Left renal cortex interstitium (tissue), 4 donors: Measurements from ENCODE around the gene ZNF691. TPM values are rescaled to one million over a fixed set of nuclear protein-coding genes. Genes with fewer than 3 reads are reported as not detected.
"Not testable (repeated sequence)": the region's sequence is repeated elsewhere in the genome, so short reads cannot be mapped to it uniquely, and the experiment has no call there.

Experiments
- DNase-seq, 4 donors: peaks; one replicate each; pipeline ENCODE4 v3.0.0-alpha.2; 2013; ENCODE audit warnings: low read depth in 4 of 4, low spot score in 2 of 4, missing footprints in 1 of 4
- polyA plus RNA-seq, 4 donors: library from polyadenylated mRNA; unstranded; fragments of 120-200 nt; gene quantifications; one replicate each; pipeline ENCODE4 v1.2.1, GENCODE V29; 2013; ENCODE audit not compliant: insufficient read length in 4 of 4

Gene ZNF691, protein sequence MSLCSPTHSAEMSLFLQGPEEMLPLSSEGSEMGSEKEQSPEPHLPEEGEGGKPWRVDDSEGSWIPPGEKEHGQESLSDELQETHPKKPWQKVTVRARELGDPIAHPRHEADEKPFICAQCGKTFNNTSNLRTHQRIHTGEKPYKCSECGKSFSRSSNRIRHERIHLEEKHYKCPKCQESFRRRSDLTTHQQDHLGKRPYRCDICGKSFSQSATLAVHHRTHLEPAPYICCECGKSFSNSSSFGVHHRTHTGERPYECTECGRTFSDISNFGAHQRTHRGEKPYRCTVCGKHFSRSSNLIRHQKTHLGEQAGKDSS
- 10 to 100 TPM; 18.2 to 23.6 (median 19.3) TPM for polyA plus RNA-seq

DNA sequence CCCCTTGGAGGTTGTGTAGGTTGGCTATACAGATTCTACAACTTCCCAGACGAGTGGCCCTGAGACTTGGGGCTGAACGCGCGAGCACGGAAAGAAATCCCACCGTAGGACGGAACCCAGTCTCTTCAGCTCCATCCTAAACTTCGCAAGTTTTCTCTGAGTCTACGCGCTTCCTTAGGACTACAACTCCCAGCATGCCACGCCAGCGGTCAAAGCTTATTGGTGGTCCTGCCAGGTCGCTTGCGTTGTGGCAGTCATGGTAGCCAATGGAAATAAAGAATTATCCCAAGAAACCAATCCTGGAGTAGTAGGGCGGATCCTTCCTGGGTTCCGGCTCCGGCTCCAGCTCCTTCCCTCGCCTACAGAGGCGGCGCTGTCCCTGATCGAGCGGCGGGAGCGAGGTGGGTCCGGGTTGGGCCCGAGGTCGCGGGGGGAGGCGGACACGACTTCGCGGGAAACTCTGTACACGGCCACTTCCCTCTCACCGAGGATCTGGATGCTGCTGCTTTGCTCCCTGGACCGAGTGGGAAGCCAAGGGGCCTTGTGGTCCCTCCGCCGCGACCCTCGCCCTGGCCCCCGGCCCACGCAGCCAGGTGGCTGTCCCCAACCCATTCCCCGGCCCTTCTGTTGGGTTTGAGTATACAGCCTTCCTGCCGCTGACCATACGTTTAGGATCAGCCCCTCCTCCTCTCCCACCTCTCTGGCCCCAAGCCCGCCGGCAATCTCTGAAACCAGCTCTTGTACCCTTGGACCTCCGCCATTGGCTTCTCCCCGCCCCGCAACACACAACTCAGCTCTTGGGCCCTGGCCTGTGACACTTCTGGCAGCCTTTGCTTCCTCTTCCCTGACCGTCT lies at the start of gene ZNF691:
Gene ZNF691, plus strand, starts transcription at position 357 of the 854 bp plus-strand sequence. CDS start 3,046 bp downstream, outside the sequence.
- peak; percentile 85 to 97 (median 90) for DNase-seq

DNA sequence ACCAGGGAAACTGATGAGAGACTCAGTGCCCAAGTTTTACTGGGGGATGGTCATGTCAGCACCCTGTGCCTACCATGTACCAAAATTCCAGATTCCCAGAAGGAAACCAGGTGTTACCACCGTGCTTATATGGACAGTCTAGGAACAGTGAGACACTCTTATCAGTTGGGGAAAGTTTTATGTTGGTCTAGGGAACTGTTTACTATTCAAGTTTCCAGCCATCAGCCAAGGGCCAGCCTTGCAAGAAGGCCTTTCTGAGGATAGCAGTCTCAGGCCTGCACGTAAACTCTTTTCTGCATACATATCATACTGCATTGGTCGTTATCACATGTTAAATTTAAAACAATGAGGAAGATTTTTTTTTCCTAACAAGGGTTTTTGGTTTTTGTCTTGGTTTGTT lies 49.0 kb upstream of the ZNF691 start:
- no peak for DNase-seq

DNA sequence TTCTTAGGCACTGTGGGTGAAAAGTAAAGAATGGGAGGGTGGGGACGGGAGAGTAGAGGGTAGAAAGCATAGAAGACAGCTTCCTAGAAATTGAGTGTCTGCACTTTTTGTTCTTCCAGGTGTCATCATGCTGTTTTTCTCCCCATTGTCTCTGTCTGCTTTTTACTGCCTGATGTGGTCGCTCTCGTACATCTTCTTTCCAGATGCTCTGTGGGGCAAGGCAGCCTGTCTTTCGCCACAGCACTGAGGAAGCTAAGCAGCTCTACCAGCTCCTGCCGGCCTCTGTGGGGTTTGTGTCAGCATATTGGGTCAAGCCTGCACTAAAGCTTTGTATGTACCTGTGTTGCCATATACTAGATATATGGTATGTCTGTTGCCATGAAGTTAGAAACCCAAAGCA lies 48.4 kb upstream of the ZNF691 start:
- DNase-seq: no peak

DNA sequence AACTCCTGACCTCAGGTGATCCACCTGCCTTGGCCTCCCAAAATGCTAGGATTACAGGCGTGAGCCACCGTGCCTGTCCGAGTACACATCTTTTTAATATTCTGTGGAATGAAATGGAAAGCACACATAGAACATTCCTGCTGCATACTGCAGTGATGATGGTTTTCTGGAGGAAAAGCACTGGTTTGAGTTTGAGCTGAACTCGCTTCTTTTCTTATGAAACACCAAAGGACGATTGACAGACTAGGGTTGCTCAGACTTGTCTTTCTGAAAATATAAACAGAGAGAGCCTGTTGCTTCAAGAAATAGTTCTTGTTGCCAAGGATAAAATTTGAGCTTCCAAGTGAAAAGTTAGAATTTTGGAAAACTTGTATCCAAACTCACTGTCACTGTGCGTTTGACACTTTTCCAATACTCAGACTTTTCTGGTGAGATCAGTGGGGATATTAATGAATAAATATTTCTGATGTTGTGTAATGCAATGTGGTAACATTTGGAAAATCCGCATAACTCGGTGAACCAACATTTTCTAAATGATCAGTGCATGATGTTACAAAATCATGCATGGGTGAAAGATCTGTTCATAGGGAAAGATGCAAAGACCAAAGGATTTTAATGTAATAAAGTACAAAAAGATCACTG lies 44.5 kb upstream of the ZNF691 start:
- DNase-seq: no peak

DNA sequence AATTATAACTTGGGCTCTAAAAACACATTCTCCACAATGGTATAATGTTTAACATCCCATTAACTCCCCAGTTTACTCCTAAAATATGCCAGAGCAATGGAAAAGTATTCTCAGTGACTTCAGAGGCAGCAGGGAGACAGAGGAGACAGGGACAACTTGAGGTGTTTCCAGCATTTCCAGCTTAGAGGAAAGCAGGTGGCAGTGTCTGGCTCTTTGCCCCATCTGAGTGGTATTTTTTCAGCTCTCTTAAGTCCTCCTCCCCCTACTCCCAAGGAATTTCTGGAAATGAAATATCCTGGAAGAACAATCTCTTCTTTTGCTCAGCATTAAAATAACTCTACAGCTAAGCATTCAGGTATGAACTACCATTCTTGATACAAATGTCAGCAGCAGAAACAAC lies 40.2 kb upstream of the ZNF691 start:
- DNase-seq: no peak

DNA sequence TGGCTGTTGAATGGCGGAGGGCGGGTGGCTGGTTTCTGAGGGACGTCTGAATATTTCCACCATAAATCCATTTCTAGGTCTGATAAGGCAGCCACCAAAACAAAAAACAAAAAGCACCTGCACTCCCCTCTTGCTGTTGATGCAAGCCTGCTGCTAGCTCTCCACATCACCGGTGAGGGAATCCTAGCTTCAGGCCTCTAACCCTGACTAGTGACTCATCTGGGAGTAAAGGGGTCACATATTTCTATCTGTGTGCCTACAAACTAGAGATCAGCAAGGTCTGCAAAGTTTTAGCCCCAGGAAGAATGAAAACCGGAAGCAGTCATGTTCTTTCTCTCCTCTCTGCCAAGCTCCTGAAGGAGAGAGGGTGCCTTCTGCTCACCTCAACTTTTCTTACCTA lies 39.8 kb upstream of the ZNF691 start:
- no peak for DNase-seq

DNA sequence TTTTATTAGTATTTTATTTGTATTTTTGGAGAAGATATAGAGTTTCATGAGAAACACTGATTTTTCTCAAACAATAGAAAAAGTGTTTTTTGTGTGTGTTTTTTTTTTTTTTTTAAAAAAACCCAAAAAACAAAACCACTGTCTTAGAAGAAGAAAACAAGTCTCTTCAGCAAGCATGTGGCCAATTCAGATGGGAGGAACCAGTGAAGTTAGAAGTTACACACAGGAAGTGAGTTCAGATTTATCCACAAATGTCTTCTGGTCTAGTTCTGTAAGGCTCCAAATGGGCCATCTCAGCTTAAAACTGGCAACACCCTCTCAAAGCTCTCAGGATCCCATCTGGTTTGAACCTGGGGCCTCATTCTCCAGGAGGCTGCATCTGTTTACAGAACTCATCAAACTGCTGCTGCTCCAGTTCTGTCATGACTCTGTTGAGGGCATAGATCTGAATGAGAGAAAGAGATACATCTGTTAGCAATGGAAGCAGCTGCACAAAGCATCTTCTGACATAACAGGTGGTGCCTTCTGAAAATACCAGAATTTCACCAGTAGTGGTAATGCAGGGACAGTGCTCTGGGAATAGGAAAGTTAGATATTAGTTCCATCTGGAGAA lies 39.3 kb upstream of the ZNF691 start:
- no peak for DNase-seq

DNA sequence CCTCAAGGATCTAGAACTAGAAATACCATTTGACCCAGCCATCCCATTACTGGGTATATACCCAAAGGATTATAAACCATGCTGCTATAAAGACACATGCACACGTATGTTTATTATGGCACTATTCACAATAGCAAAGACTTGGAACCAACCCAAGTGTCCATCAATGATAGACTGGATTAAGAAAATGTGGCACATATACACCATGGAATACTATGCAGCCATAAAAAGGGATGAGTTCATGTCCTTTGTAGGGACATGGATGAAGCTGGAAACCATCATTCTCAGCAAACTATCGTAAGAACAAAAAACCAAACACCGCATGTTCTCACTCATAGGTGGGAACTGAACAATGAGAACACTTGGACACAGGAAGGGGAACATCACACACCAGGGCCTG lies 31.6 kb upstream of the ZNF691 start:
- not testable (repeated sequence) for DNase-seq

DNA sequence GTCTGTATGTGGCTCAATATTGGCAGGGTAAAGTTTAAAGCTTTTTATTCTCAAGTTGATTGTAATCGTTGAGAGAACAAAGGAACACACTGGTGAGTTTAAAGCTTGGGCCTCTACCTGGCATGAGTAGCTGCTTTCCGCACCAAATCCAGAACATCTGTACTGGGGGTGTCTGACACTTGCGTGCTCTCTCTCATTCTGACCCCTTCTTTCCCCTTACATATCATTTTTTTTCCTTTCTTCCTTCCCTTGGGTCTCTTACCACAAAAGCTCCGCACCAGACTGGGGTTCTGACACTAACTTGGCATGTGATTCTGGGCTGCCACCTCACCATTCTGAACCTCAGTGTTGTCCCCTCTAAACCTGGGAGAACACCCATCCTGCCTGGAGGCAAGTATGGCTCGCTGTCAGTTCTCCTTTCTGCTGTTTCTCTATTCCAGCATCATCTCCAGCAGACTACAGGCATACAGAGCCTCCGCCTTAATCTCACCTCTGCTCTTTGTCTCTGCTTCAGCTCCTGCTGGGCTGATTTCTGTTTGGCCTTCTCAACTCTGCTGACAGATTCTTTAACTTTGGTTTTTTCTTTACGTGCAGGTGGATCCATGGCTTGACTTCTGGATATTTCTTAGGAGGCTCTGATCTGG lies 30.4 kb upstream of the ZNF691 start:
- DNase-seq: peak in 1 of 4 donors; percentile 15

DNA sequence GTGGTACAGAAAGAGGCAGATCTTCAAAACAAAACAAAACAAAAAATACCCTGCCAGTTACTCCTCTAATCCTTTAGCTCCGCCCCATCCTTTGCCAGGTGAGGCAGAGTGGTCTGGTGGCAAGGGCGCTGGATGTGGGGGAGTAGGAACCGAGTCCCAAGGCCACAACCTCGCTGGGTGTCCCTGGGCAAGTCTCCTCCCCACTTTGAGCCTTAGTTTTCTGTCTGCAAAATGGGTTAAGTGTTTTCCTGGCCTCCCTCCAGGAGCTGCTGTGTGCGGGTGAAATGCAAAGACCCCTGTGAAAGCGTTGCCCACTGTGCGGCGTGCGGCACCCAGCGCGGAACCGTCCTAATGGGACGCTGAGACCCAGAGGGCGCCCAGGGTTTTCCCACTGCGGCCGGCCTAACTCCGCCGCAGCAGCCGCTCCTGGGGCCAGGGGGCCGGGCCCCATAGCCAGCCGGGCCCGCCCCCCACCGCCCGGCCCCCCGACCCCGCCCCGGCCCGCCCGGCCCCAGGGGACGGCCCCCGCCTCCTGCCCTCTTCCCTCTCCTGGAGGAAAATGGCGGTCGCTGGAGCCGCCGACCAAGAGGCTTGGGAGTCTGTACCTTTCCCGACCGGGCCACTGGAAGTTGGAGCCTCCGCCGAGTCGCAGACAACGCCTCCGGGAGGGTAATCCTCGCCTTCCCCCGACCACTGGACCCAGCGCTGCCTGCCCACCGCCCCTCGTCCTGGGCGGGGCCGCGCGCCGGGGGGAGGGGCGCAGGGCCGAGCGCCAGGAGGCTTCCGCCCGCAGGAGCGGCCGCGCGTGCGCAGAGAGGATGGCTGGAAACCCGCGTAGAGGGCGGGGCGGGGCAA lies 29.6 kb upstream of the ZNF691 start, which contains the start of the genes ERMAP and SVBP:
Gene ERMAP, plus strand, starts transcription at position 538 of the 855 bp plus-strand sequence. CDS start 13,327 bp downstream, outside the sequence.
Gene SVBP, minus strand, starts transcription at position 813 of the 855 bp plus-strand sequence. CDS start 853 bp downstream, outside the sequence.
- peak; percentile 75 to 85 (median 78) for DNase-seq

DNA sequence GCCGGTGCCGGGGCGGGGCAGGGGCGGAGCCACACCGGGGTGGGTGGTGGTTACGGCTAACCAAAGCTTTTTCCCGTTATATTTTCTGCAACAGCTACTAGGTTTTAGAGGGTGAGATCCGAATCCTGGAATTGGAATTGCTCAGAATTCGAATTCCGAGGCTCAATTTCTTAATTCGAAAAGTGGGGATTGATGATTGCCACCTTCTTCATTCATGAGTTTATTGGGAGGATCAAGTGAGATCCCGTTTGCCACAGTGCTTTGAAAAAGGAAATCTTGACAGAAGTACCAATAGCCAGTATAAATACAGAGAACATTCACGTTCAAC lies 29.0 kb upstream of the ZNF691 start:
- DNase-seq: no peak

DNA sequence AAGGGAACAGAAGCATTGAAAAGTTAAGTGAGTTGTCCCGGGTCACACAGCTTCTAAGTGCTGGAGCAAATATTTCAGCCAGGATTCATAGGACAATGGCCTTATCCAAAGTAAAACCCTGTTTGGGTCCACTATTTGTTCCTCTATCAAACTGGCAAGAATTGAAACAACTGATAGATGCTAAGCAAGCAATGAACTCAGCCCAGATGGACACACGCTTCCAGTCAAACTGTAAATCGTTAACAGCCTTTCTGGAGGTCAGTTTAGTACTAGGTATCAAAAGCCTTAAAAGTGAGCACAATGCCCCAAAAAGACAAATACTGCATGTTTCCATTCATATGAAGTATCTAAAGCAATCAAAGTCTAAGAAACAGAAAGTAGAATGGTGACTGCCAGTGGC lies 28.4 kb upstream of the ZNF691 start:
- no peak for DNase-seq

DNA sequence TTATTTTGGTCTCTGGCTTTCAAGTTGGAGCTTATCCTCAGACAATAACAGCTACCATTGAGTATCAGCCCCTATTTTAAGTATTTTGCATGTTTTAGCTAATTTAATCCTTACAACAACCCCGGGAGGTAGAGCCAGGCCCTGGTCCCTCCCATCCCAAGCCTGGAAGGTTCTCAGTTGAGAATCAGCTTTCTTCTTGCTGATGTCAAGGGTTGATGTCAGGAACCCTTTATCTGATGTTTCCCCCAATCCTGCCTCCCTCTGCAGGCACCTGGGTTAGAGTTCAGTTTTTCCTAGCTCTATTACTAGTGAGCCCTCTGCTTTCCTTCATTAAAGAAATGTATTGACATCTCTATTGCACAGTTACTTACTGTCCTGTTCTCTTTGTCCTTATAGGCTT lies 25.6 kb upstream of the ZNF691 start:
- DNase-seq: no peak

DNA sequence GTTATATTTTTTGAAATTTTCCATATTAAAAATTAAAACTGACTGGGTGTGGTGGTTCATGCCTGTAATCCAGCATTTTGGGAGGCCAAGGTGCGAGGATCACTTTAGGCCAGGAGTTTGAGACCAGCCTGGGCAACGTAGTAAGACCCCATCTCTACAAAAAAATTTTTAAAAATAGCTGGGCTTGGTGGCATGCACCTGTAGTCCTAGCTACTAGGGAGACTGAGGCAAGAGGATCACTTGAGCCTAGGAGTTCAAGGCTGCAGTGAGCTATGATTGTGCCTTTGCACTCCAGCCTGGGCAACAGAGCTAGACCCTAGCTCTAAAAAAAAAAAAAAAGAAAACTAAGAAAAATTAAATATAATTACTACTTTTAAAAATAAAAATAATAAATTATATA lies 24.7 kb upstream of the ZNF691 start:
- DNase-seq: no peak

DNA sequence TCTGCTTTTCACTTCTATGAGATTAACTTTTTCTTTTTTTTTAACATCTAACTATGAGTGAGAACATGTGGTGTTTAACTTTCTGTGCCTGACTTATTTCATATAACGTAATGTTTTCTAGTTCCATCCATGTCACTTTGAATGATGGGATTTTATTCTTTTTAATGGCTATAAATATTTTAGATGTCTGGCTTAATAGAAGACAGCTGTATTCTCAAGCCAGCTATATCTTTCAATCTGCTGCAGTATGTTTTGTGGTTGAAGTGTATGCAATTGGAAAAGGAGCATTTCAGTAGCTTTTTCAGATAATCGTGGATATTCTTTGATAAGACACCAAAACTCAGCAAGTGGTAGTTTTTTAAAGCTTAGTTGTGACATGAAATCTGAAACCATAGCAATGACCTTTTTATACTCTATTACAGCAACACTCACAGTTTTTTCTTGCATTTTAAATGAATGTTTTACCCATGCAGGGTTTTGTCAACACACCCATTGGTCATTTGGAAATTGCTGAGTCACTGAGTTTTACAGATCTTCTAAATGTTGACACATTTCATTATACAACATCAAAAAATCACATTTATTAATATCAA lies 23.5 kb upstream of the ZNF691 start:
- peak in 2 of 4 donors; percentile 7 to 19 for DNase-seq

DNA sequence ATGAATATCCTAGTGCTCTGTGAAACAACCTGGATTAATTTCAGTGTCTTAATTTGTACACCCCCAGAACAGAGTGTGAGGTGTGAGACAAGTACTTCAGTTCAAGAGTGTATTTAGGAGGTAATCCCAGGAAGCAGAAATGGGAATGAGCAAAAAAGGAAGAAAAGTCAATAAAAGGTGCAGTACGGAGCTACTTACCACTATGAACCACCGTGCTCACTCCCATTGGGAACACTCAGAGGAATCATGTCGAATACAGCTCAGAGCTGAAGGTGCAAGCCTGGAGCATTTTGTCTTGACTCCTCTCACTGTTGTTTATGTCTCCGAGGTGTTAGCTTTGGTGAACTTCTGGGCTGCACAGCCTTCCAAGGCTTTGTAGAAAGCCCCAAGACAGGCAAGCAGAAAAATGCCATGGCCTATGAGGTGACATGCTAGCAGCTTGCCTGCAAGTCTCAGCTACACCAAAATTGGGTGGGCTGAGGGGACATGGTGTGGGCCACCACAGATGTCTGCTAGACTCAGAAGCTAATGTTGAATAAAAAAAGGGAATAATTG lies 21.9 kb upstream of the ZNF691 start:
- DNase-seq: no peak

DNA sequence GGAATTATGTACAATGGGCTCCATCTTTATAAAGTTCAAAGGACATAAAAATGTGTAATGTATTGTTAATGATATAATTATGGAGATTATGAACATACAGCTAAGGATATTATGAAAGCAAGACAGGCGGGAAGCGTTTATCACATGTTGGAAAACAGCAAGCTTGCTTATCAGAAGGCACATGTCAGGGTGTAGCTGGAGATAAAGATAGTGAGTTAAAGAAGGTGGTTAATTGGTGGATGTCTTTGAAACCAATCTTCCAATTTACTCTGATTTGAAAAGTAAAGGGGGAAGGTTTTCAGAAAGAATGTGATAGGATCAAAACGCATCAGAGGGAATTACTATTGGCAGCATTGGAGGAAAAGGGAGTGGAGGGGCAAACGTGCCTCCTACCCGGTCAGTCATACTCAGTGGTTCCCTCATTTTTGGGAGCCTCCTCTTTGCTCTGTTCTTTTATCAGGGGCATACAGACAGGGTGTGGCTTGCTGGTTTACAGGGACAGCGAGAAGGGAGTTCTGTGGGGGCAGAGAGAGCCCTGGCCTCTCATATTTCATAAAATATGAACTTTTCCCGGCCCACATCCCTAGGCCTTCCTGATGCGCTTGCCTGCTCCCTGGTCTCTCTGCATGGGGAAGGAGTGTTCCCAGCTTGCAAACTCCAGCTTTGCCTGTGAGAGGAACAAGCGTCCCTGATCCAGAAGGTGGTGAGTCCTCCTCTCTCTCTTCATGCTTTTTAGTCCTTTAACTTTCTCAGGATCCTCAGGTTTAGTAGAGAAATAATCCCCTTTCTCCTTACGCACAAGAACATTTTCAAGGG lies 21.2 kb upstream of the ZNF691 start:
- DNase-seq: no peak

DNA sequence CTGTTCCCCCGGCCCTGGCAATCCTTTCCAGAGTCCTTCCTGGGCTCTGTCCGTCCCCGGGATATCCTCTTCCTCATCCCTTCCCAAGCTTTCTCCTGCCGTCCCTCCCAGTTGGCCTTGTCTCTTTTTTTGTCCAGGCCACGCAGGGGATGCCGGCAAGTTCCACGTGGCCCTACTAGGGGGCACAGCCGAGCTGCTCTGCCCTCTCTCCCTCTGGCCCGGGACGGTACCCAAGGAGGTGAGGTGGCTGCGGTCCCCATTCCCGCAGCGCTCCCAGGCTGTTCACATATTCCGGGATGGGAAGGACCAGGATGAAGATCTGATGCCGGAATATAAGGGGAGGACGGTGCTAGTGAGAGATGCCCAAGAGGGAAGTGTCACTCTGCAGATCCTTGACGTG lies 15.8 kb upstream of the ZNF691 start:
- no peak for DNase-seq
